ENCODE measurements around the gene TRIM71. TPM values are rescaled to one million over a fixed set of nuclear protein-coding genes. Genes with fewer than 3 reads are reported as not detected.
"Not testable (repeated sequence)": the region's sequence is repeated elsewhere in the genome, so short reads cannot be mapped to it uniquely, and the experiment has no call there.

Gene TRIM71
- total RNA-seq, 3 donors from 2014 or later = under 0.01 TPM; not detected in 1

GRCh38 chr3:32940726-32941125, 122.9 kb downstream of the TRIM71 start:
- H3K9me3 ChIP-seq = no peaks in the 10 kb centered on the region
- intact Hi-C loops (cut with DNase I; ENCODE audit: low total_unique reads) = no loop called here
- H3K4me3 ChIP-seq = no peak overlapping the region
- H3K27ac ChIP-seq = no peak overlapping the region
- no peak for DNase-seq (ENCODE audit: low spot score in 2 of 2)
- H3K27me3 ChIP-seq = no peaks in the 10 kb centered on the region
- H3K4me1 ChIP-seq = no peaks in the 10 kb centered on the region
- TF ChIP-seq POLR2AphosphoS5 (IDR thresholded peaks at IDR 0.05) (no peak), CTCF (IDR thresholded peaks at IDR 0.05) (no peak), POLR2A (IDR thresholded peaks at IDR 0.05) (no peak)
- H3K36me3 ChIP-seq = no peaks in the 10 kb centered on the region

DNA sequence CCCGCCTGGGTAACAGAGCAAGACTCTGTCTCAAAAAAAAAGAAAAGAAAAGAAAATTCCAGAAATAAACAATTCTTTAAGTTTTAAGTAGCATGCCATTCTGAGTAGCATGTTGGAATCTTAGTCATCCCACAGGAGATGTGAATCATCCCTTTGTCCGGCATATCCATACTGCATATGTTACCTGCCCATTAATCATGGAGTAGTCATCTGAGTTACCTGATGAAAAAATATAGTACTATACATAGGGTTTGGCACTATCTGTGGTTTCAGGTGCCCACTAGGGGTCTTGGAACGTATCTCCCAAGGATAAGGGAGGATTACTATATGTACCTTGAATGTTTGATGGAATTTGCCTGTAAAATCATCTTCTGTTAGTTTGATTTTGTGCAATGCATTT, 127.3 kb downstream of the TRIM71 start:
- DNase-seq (ENCODE audit: low spot score in 2 of 2) = no peak
- no peak overlapping the region for H3K27ac ChIP-seq
- intact Hi-C loops (cut with DNase I; ENCODE audit: low total_unique reads) = no loop called here

GRCh38 chr3:32945598-32945997, 127.8 kb downstream of the TRIM71 start:
- H3K9me3 ChIP-seq; DNase-seq (ENCODE audit: low spot score in 2 of 2); H3K27ac ChIP-seq; H3K4me3 ChIP-seq; H3K4me1 ChIP-seq; H3K36me3 ChIP-seq; H3K27me3 ChIP-seq; intact Hi-C loops (cut with DNase I; ENCODE audit: low total_unique reads): not testable (repeated sequence)

More for the DNA sequence above, 127.3 kb downstream of the TRIM71 start:
- TF ChIP-seq CTCF (IDR thresholded peaks at IDR 0.05) (no peak), POLR2A (IDR thresholded peaks at IDR 0.05) (no peak), POLR2AphosphoS5 (IDR thresholded peaks at IDR 0.05) (no peak)
- Histone ChIP-seq H3K36me3 (no peaks in the 10 kb centered on the region), H3K4me3 (no peak overlapping the region), H3K9me3 (no peaks in the 10 kb centered on the region), H3K4me1 (no peaks in the 10 kb centered on the region), H3K27me3 (no peaks in the 10 kb centered on the region)

GRCh38 chr3:32946973-32947788, 129.4 kb downstream of the TRIM71 start:
- no peaks in the 10 kb centered on the region for H3K4me1 ChIP-seq
- no peaks in the 10 kb centered on the region for H3K36me3 ChIP-seq
- no peaks in the 10 kb centered on the region for H3K27me3 ChIP-seq
- H3K4me3 ChIP-seq = no peak overlapping the region
- intact Hi-C loops (cut with DNase I; ENCODE audit: low total_unique reads) = no loop called here
- no peak for DNase-seq (ENCODE audit: low spot score in 2 of 2)
- no peaks in the 10 kb centered on the region for H3K9me3 ChIP-seq
- TF ChIP-seq POLR2AphosphoS5 (IDR thresholded peaks at IDR 0.05) = no peak
- TF ChIP-seq CTCF (IDR thresholded peaks at IDR 0.05) = no peak
- TF ChIP-seq POLR2A (IDR thresholded peaks at IDR 0.05) = no peak
- no peak overlapping the region for H3K27ac ChIP-seq

Other genes with a start within 250 kb of the TRIM71 start
- gene DYNC1LI1, start 247.1 kb upstream of the TRIM71 start, total RNA-seq = 10 to 100 TPM; 25.3 to 35.7 (median 31.8) TPM
- 10 to 100 TPM; 18.4 to 37.9 (median 26.2) TPM for gene CNOT10, start 132.8 kb upstream of the TRIM71 start, total RNA-seq
- gene CCR4, start 133.6 kb downstream of the TRIM71 start, total RNA-seq = under 1 TPM; 0.32 to 0.66 (median 0.44) TPM

Data from breast epithelium (tissue), 4 donors.